Measurements from ENCODE around the gene CDK5RAP1. TPM values are rescaled to one million over a fixed set of nuclear protein-coding genes. Genes with fewer than 3 reads are reported as not detected.

Gene CDK5RAP1
- total and polyA plus RNA-seq, 2 of the 4 experiments (the other 2 are of a cell fraction) = 23.9 to 28.1 TPM

DNA sequence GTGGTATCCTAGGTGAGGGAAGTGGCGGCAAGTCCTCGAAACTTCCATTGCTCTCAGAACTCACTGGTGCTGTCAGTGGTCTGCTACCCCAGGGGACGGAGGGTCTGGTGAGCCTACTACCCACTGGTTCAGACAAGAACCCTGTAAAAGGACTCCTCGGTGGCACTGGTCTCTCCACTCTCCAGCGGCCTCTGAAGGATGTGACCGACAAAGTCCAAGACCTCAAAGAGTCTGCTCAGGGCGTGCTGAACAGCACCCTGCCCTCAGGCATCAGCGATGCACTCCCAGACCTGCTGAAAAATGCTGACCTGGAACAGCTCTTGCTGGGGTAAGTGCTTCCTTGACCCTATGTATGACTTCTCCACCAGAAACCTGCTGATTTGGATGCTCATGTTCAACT is 51.8 kb downstream of the CDK5RAP1 start:
- TF ChIP-seq MXI1 (IDR thresholded peaks at IDR 0.05; ENCODE audit: borderline replicate concordance, low read depth, low read length) (no peak), RFX5 (IDR thresholded peaks at IDR 0.05; ENCODE audit: low read depth, low read length) (no peak), POLR2A (IDR thresholded peaks at IDR 0.05; ENCODE audit: low read depth, low read length) (no peak), MAFK (IDR thresholded peaks at IDR 0.05; ENCODE audit: low read depth, low read length) (no peak), NFE2L2 (IDR thresholded peaks at IDR 0.05; ENCODE audit: low read depth, low read length) (no peak), CEBPB (IDR thresholded peaks at IDR 0.05; ENCODE audit: low read depth, low read length) (no peak), BHLHE40 (IDR thresholded peaks at IDR 0.05; ENCODE audit: low read depth, low read length) (no peak), RCOR1 (IDR thresholded peaks at IDR 0.05; ENCODE audit: insufficient replicate concordance, low read length) (no peak), CHD1 (IDR thresholded peaks at IDR 0.05; ENCODE audit: low read depth, low read length) (no peak)
- TF ChIP-seq, protein P1, sequence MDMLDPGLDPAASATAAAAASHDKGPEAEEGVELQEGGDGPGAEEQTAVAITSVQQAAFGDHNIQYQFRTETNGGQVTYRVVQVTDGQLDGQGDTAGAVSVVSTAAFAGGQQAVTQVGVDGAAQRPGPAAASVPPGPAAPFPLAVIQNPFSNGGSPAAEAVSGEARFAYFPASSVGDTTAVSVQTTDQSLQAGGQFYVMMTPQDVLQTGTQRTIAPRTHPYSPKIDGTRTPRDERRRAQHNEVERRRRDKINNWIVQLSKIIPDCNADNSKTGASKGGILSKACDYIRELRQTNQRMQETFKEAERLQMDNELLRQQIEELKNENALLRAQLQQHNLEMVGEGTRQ (IDR thresholded peaks at IDR 0.05; ENCODE audit: low read depth, low read length) = no peak
- TF ChIP-seq, protein P2, sequence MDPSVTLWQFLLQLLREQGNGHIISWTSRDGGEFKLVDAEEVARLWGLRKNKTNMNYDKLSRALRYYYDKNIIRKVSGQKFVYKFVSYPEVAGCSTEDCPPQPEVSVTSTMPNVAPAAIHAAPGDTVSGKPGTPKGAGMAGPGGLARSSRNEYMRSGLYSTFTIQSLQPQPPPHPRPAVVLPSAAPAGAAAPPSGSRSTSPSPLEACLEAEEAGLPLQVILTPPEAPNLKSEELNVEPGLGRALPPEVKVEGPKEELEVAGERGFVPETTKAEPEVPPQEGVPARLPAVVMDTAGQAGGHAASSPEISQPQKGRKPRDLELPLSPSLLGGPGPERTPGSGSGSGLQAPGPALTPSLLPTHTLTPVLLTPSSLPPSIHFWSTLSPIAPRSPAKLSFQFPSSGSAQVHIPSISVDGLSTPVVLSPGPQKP (IDR thresholded peaks at IDR 0.05; ENCODE audit: borderline replicate concordance, low read depth, low read length) = no peak
- TF ChIP-seq, protein P3, sequence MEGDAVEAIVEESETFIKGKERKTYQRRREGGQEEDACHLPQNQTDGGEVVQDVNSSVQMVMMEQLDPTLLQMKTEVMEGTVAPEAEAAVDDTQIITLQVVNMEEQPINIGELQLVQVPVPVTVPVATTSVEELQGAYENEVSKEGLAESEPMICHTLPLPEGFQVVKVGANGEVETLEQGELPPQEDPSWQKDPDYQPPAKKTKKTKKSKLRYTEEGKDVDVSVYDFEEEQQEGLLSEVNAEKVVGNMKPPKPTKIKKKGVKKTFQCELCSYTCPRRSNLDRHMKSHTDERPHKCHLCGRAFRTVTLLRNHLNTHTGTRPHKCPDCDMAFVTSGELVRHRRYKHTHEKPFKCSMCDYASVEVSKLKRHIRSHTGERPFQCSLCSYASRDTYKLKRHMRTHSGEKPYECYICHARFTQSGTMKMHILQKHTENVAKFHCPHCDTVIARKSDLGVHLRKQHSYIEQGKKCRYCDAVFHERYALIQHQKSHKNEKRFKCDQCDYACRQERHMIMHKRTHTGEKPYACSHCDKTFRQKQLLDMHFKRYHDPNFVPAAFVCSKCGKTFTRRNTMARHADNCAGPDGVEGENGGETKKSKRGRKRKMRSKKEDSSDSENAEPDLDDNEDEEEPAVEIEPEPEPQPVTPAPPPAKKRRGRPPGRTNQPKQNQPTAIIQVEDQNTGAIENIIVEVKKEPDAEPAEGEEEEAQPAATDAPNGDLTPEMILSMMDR (conservative IDR thresholded peaks at IDR 0.05; ENCODE audit: low read depth, low read length) = no peak
- Histone ChIP-seq H4K91ac (ENCODE audit: insufficient read depth, low read depth, low read length) (no peak overlapping the region), H3K18ac (ENCODE audit: low read depth, low read length) (no peak overlapping the region), H3K4ac (ENCODE audit: low read depth, low read length) (no peak overlapping the region), H3K79me1 (ENCODE audit: low read depth in 1 of 2, low read length in 2 of 2) (no peaks in the 10 kb centered on the region), H3K27me3 (ENCODE audit: control insufficient read depth, insufficient read depth, low read length) (no peaks in the 10 kb centered on the region; the same call in 1 of the 2 replicates), H4K8ac (ENCODE audit: low read depth in 2 of 2, low read length in 2 of 2) (no peak overlapping the region), H2BK5ac (ENCODE audit: low read depth, low read length, poor library complexity, severe bottlenecking) (no peak overlapping the region), H2BK15ac (ENCODE audit: low read depth, low read length) (no peak overlapping the region), H2BK20ac (ENCODE audit: low read depth, low read length) (no peak overlapping the region), H4K5ac (ENCODE audit: low read depth, low read length) (no peak overlapping the region), H2AK9ac (replicated peaks; ENCODE audit: low read depth, low read length, poor library complexity) (no peak overlapping the region), H3K14ac (replicated peaks; ENCODE audit: low read depth, low read length) (no peak overlapping the region), H3K4me2 (ENCODE audit: low read depth, low read length) (no peak overlapping the region), H4K20me1 (ENCODE audit: insufficient read depth, low read length) (no peaks in the 10 kb centered on the region; the same call in 1 of the 2 replicates), H3K4me1 (ENCODE audit: control insufficient read depth, insufficient read depth, low read length) (no peaks in the 10 kb centered on the region; the same call in 1 of the 2 replicates), H3K56ac (ENCODE audit: extremely low read depth, insufficient read depth, low read length) (no peak overlapping the region), H2AK5ac (ENCODE audit: low read depth, low read length) (no peak overlapping the region), H2AFZ (replicated peaks; ENCODE audit: low read length, poor library complexity) (no peak overlapping the region), H3K27ac (ENCODE audit: insufficient read depth, low read length) (no peak overlapping the region), H3K9me3 (ENCODE audit: control insufficient read depth, insufficient read depth, low read length) (no peaks in the 10 kb centered on the region), H3K4me3 (ENCODE audit: insufficient read depth, low read depth, low read length) (no peak overlapping the region), H3K23ac (ENCODE audit: low read depth, low read length) (no peak overlapping the region), H3K9ac (ENCODE audit: low read depth, low read length) (no peak overlapping the region), H3K36me3 (ENCODE audit: control insufficient read depth, insufficient read depth, low read length) (peaks cover 8% of the 10 kb centered on the region), H3K9me1 (ENCODE audit: insufficient read depth, low read length) (peaks cover 8% of the 10 kb centered on the region; the same call in 1 of the 2 replicates), H2BK120ac (ENCODE audit: low read depth, low read length) (no peak overlapping the region)
- in situ Hi-C loops (cut with MboI; ENCODE audit: low sequenced_read_pairs) (no loop called here), dilution Hi-C loops (cut with HindIII; ENCODE audit: low sequenced_read_pairs, unreplicated experiment) (no loop called here), intact Hi-C loops (cut with micrococcal nuclease) (no loop called here)
- ATAC-seq (ENCODE audit: low read depth) (no peak), DNase-seq (no peak)
- ChIA-PET CTCF (no interaction called here), POLR2A (ENCODE audit: unreplicated experiment) (no interaction called here)
- BruUV-seq (replicated peaks) = no TSS peak
- WGBS, 2 experiments (ENCODE audit: extremely low coverage in 2 of 2, insufficient read length in 1 of 2) = 100% methylated on average over 1 of the region's 8 CpGs; no CpG with 5 or more reads in 1 of the 2 experiments

All from IMR-90 (cell line).